DND-41 (cell line): ENCODE data around the gene EZH1.

Experiments used
- EZH2 ChIP-seq: IDR thresholded peaks from 3 replicates; pipeline ENCODE4 v1.6.1; 2012; ENCODE audit warnings: borderline replicate concordance, low read depth, mild to moderate bottlenecking, moderate library complexity, low read length, inconsistent platforms; ENCODE audit not compliant: severe bottlenecking
- TF ChIP-seq, protein P1 (sequence below): IDR thresholded peaks from 2 replicates; pipeline ENCODE4 v1.5.1; 2012; ENCODE audit warnings: borderline replicate concordance, low read length, moderate library complexity, mild to moderate bottlenecking; ENCODE audit not compliant: poor library complexity, severe bottlenecking; ENCODE audit errors: extremely low read depth

DNA sequence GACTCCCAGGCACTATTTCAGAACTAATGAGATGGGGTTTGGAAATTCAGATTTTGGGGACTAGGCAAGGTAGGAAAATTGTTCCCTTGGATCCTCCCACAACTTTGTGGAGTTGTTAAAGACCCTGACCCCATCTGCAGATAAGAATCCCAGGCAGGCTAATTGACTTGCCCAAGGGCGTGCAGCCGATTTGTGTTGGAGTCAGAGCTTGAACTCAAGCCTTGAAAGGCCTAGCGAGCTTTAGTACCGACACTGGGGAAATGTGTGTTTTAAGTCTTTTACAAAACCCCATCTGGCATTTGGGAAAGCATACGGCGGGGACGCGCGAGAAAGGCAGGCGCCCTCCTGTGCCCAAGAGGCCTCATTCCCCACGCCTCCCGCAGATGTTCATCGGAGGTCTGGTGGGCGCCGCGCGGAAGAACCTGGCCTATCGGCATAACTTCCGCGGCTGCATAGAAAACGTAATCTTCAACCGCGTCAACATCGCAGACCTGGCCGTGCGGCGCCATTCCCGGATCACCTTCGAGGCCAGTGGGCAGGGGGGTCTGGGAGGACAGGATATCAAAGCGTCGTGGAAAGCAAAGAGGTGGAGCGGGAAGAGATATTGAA is 58.2 kb downstream of the EZH1 start:
- TF ChIP-seq, protein P1, sequence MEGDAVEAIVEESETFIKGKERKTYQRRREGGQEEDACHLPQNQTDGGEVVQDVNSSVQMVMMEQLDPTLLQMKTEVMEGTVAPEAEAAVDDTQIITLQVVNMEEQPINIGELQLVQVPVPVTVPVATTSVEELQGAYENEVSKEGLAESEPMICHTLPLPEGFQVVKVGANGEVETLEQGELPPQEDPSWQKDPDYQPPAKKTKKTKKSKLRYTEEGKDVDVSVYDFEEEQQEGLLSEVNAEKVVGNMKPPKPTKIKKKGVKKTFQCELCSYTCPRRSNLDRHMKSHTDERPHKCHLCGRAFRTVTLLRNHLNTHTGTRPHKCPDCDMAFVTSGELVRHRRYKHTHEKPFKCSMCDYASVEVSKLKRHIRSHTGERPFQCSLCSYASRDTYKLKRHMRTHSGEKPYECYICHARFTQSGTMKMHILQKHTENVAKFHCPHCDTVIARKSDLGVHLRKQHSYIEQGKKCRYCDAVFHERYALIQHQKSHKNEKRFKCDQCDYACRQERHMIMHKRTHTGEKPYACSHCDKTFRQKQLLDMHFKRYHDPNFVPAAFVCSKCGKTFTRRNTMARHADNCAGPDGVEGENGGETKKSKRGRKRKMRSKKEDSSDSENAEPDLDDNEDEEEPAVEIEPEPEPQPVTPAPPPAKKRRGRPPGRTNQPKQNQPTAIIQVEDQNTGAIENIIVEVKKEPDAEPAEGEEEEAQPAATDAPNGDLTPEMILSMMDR: no peak
- no peak for TF ChIP-seq EZH2
